Dermis blood vessel endothelial cell (primary cell): ENCODE measurements around the gene C10orf62. TPM values are rescaled to one million over a fixed set of nuclear protein-coding genes. Genes with fewer than 3 reads are reported as not detected.
"Not testable (repeated sequence)": the region's sequence is repeated elsewhere in the genome, so short reads cannot be mapped to it uniquely, and the experiment has no call there.

Experiments
- DNase-seq: peaks from one replicate; pipeline ENCODE4 v3.0.0; 2010
- total RNA-seq: library from RNA; depleted of rRNA; stranded (reverse); fragments of >200 nt; gene quantifications from 2 replicates; pipeline ENCODE4 v1.2.3, GENCODE V29; 2014

C10orf62 gene, protein sequence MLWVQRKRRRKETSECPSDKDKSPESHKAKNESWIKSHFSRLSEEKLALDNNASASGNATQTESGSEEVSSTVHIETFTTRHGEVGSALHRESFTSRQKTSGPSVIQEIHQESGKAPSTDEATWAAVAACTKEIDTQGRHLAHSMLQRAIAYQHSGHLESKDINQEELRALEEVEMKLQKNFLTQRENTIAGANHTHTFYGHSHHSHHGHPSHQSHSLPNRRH
- total RNA-seq = 0.09 and 0.34 TPM in 2 replicates

DNA sequence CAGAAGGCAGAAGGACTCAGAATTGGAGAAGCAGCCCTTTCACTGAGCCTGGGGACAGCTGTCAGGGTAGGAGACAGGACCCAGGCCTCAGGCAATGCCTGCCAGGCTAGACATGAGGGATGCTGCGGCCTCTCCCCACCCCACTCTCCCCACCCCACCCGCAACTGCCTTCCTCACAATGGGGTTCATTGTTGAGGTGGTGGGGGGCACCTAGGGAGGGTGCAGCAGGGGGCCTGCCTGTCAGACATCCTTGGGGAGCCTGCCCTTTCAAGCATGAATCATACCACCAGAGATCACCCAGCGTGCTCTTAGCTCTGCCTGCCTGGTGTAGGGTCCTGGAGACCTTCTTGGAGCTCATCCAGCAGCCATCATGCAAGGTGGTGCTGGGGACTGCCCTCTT lies at the start of gene C10orf62:
C10orf62 (plus strand) TSS at position 243 of the 400 bp plus-strand sequence. CDS start 177 bp downstream, outside the sequence.
- no peak for DNase-seq

DNA sequence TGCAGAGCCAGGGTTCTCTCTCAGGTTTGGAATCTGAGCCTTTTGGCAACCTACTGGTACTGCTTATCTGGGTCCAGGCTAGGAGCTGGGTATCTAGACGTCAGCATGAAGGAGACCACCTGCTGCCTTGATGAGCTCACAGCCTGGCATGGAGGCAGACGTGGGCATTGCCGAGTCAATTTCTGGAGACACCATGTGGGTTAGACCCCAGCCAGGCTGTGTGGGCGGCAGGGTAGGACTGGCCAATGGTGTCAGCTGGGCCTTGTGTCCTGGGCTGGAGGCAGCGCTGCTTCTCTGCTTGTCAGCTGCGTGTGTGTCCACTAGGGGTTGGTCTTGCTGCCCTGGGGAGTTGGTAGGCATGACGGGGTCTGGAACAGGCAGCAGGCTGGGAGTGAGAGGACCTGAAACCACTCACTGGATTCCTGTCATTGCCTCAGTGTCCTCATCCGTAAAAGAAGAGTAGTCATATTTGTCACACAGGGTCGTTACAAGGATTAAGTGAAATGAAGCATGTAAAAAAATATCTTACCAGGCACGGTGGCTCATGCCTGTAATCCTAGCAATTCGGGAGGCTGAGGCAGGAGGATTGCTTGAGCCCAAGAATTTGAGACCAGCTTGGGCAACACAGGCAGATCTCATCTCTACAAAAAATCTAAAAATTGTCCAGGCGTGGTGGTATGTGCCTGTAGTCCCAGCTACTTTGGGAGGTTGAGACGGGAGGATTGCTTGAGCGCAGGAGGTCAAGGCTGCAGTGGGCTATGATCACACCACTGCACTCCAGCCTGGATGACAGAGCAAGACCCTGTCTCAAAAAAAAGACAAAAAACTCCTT lies 48.6 kb upstream of the C10orf62 start:
- DNase-seq = no peak

DNA sequence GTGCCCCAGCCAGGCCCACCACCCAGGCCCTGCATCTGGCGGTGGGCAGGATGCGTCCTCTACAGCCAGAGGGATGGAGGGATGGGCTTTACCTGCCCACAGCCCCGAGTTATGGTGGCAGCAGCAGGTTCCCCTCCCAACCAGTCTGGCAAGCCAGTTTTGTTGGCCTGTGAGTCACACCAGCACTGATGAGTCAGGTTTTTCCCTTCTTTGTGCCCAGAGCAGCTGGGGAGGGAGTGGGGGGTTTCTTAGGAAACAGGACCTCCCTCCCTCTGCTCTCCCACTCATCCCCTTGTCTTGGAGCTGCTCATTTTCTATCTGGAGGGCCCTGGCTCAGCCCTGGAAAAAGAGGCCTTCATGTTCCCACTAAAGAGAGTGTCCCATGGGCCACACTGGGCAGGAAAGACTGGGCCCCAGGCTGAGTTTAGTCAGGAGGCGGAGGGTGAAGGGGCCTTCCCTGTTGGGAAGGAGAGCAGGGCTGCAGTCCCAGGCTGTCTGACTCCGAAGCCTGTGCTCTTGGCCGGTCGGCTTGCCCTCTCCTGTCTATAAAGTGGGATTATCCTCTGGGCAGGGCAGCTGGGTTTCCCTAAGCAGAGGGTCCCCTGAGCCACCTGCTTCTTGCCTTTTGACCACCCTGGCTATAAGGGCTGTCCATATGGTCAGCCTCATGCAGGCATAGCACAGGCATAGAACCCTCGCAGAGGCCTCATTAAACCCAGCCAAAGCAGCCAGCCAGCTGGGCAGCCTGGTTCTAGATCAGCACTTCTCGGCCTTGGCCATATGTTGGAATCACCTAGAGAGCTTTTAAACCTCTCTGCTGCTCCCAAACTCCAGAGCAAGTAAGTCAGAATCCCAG lies 47.1 kb upstream of the C10orf62 start:
- peak; percentile 97 for DNase-seq

DNA sequence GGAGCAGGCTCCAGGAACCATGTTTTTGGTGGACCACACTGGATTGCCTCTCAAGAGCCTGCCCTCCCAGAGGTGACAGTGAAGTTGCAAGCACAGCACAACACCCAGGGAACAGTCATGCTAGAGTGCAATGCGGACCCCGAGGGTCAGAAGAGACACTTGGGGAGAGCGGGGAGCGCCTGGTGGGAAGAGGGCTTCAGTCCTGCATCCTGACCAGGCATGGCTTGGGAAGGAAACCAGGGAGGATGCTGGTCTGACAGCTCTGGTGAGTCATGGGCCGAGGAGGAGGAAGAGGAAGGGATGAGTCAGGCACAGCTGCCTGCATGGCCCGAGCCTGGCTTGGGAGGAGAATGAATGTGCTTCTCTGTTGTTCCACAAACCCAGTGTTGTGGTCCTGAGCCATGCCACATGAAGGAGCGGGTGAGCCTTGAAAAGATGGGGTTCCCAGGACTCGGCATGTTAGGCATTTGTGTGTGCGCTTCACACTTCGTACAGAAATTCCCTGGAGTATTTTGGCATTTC lies 46.4 kb upstream of the C10orf62 start:
- DNase-seq = peak; percentile 99

DNA sequence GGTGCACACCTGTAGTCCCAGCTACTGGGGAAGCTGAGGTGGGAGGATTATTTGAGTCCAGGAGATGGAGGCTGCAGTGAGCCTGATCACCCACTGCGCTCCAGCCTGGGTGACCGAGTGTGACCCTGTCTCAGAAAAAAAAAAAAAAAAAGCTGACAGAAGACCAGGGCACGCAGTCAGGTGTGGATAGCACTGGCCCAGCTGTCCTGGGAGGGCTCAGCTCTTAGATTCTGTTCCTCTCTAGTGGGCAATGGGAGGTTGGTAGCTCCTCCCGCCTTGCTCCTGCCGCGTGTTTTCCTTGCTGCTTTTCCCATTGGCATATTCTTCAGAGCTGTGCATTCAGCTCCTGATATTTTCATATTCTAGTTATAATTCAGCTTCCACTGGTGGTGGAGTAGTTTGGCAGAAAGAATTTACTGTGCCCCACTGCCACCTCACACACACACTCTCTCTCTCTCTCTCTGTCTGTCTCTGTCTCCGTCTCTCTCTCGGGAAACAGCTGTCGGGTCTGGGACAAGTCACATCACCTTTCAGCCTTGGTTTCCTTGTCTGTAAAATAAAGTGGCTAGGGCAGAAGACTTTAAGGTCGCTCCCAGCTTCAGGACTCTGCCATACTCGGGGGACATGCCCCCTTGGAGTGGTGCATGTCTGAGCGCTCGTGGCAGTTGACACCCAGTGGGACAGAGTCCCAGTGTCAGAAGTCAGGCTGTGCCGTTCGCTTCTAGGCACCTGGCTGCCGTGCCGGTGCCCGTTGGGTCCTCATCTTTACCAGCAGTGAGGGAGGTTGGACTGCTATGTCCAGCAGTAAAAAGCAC lies 42.9 kb upstream of the C10orf62 start:
- no peak for DNase-seq

DNA sequence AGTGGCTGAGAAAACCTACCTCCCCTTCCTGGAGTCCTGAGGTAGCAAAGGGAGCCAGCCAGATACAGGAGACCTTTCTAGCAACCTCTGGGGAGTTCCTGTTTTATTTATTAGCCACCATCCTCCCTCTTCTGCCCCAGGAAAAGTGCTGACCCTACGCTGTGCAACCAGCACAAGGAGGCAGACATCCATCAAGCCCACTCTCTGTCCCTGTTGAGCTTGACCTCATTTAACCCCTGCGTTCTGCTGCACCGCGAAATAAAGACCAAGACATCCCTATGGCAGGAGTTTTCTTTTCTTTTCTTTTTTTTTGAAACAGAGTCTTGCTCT lies 42.3 kb upstream of the C10orf62 start:
- DNase-seq = no peak

DNA sequence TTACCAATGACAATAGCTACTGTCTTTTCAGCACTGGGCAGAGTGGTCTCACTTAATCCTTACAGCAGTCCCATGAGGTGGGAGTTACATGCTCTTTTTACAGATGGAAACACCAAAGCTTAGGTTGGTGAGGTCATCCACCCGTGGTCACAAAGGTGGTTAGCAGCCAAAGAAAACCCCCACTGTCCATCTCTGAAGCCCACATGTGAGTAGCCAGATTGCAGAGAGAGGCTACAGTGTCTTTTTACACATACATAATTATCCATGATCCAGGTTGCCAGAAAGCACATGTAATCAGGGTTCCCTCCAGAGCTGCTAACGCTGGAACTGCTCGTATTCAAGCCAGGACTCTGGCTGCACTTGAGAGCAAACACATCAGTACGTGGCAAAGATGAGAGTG lies 41.6 kb upstream of the C10orf62 start:
- no peak for DNase-seq

DNA sequence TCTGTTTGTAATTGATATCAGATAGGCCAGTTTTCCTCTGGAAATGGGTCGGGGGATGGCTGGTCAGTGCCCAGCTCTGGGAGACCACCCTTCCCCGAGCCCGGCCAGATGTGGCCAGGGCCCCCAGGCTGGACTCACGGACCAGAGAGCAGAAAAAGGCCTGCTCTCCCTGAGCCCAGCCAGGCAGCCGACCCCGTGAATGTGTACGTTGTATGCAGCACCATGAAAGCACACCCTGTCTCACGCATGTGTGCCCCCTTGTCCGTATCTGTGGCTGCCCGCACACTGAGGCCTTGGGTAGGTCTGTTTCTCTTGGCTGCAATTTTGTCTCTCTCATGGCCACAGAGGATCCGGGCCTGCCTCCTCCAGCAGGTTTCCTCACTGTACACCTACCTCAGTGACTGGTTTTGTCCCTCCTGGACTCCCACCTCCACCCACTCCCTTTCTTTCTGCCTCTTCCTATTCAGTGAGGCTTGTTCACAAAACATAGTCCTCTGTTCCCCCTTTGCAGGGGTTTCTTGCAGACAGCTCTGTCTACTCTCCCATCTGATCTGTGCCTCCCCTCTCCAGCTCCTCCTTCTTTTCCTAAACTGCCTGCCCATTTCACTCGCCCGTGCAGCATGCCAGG lies 40.6 kb upstream of the C10orf62 start:
- DNase-seq = no peak

DNA sequence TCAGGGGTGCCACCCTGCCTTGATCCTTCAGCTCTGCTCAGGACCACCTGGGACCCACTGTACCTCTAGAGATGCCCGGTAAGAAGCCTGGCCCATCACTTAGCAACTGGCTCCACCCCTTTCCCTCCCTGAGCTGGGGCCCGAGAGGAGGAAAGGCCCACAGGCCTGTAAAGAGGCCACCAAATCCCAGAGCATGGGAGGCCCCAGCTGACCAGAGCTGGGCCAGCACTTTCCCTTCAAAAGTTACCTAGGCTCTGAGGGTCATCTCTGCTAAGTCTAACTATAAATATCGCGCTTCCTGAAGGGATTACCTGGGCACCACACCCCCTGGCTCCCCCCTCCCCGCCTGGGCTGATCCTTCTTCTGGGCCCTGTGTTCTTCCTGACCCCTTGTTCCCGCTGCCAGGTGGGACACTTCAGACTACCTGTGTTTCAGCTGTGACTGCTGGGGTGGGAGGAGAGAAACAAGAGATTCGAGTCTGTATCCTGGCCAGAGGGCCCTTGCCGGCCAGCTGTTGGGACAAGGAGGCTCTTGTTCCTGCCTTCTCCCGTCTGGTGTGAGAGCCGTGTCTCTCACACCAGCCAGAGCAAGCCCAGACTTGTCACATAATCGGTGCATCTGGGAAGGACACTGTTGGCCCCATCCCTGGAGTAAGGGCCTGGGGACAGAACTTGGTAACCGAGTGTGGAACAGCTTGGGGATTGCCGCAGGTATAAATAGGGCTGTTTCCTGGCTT lies 39.8 kb upstream of the C10orf62 start:
- DNase-seq = no peak

DNA sequence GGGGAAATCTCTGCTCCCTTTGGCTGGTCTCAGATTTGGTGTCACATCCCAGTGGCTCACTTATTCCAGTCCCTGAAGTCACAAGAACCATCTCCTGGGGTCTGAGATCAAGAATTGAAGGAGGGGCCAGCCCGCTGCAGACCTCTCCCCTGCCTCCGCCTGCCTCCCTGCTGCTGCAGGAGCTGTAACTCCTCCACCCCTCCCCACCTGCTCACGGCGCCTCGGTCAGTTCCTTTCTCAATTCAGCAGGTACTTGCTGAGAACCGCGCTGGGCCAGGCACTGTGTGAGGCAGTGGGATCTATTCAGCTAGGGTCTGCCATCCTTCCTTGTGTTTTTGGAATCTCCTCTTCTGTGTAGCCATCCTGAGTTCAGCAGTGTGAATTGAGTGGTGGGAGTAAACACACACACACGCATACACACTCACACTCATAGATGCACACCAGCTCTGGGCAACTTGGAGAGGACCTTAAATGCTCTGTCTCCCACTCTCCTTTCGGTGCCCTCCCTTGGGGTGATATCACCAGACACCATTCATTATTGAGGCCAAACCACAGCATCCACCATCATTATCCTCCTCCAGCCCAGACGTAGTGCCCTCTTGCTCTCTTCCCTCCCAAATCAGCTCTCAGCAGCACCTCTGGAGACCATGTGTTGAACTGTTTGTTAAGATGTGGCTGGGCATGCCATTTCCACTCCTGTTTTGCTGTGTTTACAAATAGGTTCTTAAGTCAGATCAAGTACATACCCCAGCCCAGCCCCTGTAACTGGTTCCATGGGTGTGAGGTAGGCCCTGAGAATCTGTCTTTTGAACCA lies 39.0 kb upstream of the C10orf62 start:
- DNase-seq = no peak

DNA sequence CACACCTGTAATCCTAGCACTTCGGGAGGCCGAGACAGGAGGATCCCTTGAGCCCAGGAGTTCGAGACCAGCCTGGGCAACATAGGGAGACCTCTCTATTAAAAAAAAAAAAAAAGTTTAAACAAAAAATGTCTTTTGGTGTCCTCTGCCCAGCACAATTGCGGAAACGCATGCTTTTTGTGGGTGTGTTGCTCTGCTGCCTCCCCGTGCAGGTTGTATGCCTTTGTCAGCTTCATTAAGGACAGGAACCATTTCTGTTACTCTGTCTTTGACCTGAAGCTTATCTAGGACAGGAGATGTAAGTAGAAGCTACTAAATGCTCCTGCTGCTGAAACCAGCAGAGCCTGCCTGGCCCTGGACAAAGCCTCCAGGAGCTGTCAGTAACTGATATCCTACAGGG lies 38.2 kb upstream of the C10orf62 start:
- no peak for DNase-seq

DNA sequence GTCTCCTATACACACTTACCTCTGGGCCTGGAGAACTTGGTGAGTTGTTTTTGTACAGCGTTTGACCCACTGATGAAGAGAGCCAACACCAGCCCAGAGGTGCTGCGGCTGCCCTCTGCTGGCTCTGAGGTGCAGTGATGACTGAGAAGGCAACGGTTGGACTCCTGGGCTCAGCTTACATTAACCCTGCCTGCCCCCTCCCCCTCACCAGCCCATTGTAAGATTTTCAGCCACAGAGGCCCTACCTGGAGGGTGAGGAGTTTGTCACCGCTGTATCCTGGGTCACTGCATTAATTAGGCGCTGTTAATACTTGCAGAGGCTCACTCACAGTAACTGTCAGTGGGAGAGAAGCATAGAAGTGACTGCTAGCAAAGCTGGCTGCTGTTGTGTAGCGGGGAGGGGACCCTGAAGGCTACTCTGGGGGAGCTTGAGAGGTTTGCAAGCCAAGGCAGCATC lies 35.9 kb upstream of the C10orf62 start:
- DNase-seq = peak; percentile 84

DNA sequence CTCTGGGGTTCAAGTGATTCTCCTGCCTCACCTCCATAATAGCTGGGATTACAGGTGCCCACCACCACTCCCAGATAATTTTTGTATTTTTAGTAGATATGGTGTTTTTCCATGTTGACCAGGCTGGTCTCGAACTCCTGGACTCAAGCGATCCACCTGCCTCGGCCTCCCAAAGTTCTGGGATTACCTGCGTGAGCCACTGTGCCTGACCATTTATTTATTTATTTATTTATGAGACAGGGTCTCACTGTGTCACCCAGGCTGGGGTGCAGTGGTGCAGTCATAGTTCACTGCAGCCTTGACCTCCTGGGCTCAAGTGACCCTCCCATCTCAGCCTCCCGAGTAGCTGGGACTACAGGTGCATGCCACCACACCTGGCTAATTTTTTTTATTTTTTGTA lies 35.2 kb upstream of the C10orf62 start:
- not testable (repeated sequence) for DNase-seq

DNA sequence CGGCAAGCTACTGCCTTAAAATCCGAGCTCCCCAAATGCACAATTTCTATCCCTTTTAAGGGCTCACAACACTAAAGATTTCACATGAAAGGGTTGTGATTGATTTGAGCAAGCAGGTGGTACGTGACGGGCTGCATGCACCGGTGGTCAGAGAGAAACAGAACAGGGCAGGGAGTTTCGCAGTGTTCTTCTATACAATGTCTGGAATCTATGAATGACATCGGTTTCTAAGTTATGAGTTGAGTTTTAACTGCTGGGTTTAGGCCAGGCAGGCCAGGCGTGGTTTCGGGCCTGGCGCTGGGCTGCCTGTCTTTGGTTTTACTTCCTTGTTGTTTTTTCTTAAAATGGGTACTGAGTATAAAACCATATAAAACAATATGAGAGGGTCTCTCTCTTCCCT lies 34.0 kb upstream of the C10orf62 start:
- not testable (repeated sequence) for DNase-seq

DNA sequence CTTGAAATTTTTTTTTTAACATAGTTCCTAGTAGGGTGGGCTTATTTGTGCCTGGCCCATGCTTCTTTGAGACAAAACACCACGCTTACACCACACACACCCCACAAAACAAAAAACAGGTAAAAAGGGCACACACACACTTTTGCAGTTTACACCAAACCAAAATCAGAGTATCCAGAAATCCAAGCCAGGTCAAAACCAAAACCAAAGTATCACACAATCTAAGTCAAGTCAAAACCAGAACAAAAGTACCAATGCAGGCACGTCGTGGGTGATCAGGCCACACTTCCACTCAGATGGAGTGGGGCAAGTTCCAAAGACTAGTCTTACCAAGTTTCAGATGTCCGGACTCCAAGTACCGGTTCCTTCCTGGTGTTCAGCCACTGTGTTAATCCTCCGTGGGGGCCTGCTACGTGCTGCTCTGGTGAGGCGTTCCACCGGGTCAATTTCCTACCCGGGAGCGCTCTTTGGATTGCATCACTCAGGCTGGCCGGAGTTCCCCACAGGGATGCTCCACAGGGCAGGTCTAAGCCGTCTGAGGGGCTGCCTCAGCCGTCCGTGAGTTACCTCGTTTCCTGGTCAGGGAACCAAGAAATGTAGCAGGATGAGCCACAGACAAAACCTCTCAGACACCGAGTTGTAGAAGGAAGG lies 28.7 kb upstream of the C10orf62 start:
- DNase-seq = not testable (repeated sequence)

DNA sequence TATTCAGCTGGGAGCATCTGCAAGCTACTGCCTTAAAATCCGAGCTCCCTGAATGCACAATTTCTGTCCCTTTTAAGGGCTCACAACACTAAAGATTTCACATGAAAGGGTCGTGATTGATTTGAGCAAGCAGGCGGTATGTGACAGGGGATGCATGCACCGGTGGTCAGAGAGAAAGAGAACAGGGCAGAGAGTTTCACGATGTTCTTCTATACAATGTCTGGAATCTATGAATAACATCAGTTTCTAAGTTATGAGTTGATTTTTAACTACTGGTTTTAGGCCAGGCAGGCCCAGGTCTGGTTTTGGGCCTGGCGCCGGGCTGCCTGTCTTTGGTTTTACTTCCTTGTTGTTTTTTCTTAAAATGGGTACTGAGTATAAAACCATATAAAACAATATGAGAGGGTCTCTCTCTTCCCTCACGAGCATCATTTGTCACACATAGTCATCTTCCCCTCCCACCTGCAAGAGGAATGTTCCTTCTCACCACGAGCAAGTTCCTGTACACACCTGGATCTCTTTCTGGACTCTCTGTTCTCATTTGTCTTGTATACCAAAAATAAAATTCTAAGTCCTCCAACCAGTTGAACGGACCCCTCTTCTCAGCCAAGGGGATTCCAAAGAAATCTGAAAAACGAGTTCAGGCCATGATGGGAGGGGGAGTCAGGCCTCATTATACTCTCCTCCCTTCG lies 28.0 kb upstream of the C10orf62 start:
- DNase-seq = not testable (repeated sequence)

DNA sequence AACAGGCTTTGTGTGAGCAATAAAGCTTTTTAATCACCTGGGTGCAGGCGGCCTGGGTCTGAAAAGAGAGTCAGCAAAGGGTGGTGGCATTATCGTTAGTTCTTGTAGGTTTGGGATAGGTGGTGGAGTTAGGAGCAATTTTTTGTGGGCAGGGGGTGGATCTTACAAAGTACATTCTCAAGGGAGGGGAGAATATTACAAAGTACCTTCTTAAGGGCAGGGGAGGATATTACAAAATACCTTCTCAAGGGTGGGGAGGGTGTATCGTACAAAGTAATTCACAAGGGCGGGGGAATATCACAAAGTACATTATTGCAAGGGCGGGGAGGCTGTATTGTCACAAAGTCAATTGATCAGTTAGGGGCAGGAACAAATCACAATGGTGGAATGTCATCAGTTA lies 27.2 kb upstream of the C10orf62 start:
- DNase-seq = not testable (repeated sequence)

DNA sequence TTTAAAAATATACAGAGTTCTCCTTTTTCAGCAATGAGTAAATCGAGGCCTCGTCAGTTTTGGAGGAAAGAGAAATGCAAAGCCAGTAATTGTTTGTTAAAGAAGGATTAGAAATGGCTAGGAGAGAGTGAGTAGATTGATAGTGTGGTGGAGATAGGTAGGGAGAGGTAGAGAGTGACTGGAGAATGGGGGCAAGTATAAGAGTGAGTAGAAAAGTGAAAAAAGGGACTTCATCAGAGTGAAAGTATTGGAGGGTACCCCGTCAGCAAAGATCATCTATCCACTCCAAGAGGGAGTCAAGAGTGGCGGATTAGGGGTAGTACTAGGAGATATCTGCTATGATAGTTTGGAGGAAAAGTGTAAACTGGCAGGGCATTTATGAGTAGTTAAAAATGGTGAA lies 26.2 kb upstream of the C10orf62 start:
- DNase-seq = no peak

DNA sequence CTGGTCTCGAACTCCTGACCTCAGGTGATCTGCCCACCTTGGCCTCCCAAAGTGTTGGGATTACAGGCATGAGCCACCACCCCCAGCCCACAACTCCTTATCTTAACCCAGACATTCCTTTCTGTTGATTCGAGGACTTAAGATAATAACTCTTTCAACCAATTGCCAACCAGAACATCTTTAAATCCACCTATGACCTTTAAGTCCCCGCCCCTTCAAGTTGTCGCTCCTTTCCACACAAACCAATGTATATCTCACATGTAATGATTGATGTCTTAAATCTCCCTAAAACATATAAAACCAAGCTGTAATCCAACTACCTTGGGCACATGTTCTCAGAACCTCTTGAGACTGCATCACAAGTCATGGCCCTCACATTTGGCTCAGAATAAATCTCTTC lies 24.7 kb upstream of the C10orf62 start:
- no peak for DNase-seq
